NT2/D1 (cell line): ENCODE measurements around the gene RPS6KA5.

Experiments
- DNase-seq: peaks from one replicate; pipeline ENCODE4 v3.0.0-alpha.2; 2011; ENCODE audit warnings: low read depth, low spot score
- H3K27me3 ChIP-seq: 2 replicates; pipeline ENCODE4 v1.6.0; 2011; ENCODE audit warnings: mild to moderate bottlenecking; ENCODE audit not compliant: insufficient read length, insufficient read depth
- H3K36me3 ChIP-seq: 2 replicates; pipeline ENCODE4 v1.6.1; 2011; ENCODE audit warnings: mild to moderate bottlenecking, low read length, mixed read lengths; ENCODE audit not compliant: insufficient read depth, insufficient read length
- H3K4me1 ChIP-seq: 2 replicates; pipeline ENCODE4 v1.5.1; 2011; ENCODE audit not compliant: insufficient read depth, insufficient read length
- H3K4me3 ChIP-seq: 2 replicates; pipeline ENCODE4 v1.5.1; 2011; ENCODE audit warnings: low read depth; ENCODE audit not compliant: insufficient read length
- H3K9ac ChIP-seq: 2 replicates; pipeline ENCODE4 v1.6.0; 2011; ENCODE audit warnings: low read depth; ENCODE audit not compliant: insufficient read length
- H3K9me3 ChIP-seq: 2 replicates; pipeline ENCODE4 v1.5.1; 2011; ENCODE audit warnings: mild to moderate bottlenecking, low read length; ENCODE audit not compliant: insufficient read depth
- SUZ12 ChIP-seq: IDR thresholded peaks from 2 replicates; pipeline ENCODE4 v1.6.1; 2011; ENCODE audit not compliant: insufficient read length, insufficient read depth; ENCODE audit errors: extremely low read depth
- YY1 ChIP-seq: IDR thresholded peaks from 2 replicates; pipeline ENCODE4 v1.6.1; 2011; ENCODE audit not compliant: insufficient read length, insufficient read depth
- ZNF274 ChIP-seq: IDR thresholded peaks from 2 replicates; pipeline ENCODE4 v1.6.1; 2011; ENCODE audit warnings: mild to moderate bottlenecking, low read depth, low read length

RPS6KA5 gene

DNA sequence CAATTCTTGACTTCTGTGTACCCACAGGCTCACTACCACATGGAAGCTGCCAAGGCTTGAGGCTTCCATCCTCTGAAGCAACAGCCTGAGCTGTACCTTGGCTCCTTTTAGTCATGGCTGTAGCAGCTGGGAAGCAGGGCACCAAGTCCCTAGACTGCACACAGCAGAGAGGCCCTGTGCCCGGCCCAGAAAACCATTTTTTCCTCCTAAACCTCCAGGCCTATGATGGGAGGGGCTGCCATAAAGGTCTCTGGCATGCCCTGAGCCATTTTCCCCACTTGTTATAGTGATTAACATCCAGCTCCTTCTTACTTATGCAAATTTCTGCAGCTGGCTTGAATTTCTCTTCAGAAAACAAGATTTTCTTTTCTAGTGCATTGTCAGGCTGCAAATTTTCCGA is 121.8 kb downstream of the RPS6KA5 start:
- Histone ChIP-seq H3K36me3 (no peaks in the 10 kb centered on the region), H3K9me3 (peaks cover 26% of the 10 kb centered on the region), H3K4me1 (no peaks in the 10 kb centered on the region), H3K27me3 (no peaks in the 10 kb centered on the region), H3K9ac (no peak overlapping the region), H3K4me3 (no peak overlapping the region)
- no peak for DNase-seq
- TF ChIP-seq YY1 (no peak), ZNF274 (no peak), SUZ12 (no peak)

DNA sequence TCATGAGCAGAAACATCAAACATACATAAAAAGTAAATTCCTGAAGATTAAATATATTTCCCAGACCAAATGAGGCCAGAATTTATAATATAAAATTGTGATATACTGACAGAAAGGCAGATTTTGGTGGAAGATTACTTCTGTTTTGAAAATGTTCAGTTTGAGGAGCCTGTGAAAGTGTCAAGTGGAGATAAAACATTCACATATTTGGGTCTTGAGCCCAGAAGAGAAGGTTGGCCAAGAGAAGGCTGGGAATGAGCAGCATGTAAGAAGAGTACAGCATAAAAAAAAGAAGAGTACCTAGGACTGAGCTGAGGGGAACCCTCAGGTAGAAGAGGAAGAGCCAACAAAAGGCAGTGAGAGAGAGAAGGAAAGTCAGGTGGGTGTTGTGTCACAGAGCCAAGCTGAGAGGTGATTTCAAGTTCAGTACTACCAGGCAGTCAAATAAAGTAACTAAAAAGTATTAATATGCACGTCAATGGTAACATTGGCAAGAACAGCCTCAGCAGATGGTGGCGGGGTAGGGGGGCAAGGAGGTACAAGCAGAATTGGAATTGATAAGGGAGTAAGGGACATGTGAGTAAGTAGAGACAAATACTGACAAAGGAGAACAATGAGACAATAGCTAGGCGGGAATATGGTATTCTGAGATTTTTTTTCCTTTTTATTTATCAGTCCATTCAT is 123.5 kb downstream of the RPS6KA5 start:
- no peak overlapping the region for H3K4me3 ChIP-seq
- H3K4me1 ChIP-seq, result no peaks in the 10 kb centered on the region
- no peak overlapping the region for H3K9ac ChIP-seq
- H3K36me3 ChIP-seq, result no peaks in the 10 kb centered on the region
- TF ChIP-seq SUZ12, result no peak
- no peak for TF ChIP-seq YY1
- no peak for TF ChIP-seq ZNF274
- no peaks in the 10 kb centered on the region for H3K27me3 ChIP-seq
- peaks cover 26% of the 10 kb centered on the region for H3K9me3 ChIP-seq
- no peak for DNase-seq

DNA sequence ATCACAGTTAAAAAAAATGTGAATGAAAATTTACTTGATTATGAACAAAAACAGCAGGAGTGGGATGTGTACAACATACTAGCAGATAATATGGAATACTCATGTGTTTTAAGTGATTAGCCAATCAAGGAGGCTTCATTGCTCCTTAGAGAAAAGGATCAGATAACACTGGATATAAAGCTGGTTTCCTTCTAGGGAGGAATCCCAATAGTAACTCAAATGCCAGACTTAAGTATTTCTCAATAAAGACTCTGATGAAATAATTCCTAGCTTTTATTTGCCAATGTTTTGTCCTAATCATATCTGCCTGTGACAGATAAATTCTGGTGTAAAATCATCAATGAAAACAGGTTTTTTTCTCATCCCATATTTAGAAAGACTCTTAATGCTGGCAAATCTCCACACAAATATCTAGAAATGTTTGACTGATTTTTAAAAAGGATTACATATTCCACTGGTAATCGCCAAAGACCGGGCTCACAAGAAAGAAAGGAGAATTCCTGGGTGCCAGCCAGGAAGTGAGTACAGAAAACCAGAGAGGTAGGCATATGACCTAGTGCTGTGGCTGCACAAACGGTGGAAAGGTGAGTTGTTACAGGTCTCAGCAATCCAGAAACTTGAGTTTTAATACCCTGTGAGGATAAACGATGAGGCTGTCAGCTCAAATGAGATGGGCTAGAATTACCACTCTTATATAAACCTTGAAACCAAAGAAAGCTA is 135.7 kb downstream of the RPS6KA5 start:
- DNase-seq, result no peak
- Histone ChIP-seq H3K27me3 (no peaks in the 10 kb centered on the region), H3K4me3 (no peak overlapping the region), H3K9ac (no peak overlapping the region), H3K4me1 (no peaks in the 10 kb centered on the region), H3K36me3 (no peaks in the 10 kb centered on the region), H3K9me3 (no peaks in the 10 kb centered on the region)
- TF ChIP-seq SUZ12, result no peak
- no peak for TF ChIP-seq YY1
- no peak for TF ChIP-seq ZNF274

DNA sequence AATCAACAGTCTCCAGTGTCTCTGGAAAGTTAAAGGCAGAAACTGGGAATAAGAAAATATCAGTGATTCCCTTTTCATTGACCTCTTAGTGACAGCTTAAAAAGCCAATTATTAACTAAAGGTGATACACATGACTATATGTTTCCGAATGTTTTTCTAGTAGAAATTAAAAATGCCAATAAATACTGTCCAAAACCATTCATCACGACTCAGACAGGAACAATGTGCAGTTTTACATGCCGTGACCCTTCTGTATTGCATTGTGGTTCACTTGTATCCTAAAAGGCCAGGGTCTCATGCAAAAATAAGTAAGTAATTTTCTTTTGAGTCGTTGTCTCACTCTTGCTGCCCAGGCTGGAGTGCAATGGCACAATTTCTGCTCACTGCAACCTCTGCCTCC is 138.3 kb downstream of the RPS6KA5 start:
- H3K36me3 ChIP-seq, result no peaks in the 10 kb centered on the region
- no peak for DNase-seq
- no peak overlapping the region for H3K4me3 ChIP-seq
- H3K4me1 ChIP-seq, result no peaks in the 10 kb centered on the region
- H3K9me3 ChIP-seq, result no peaks in the 10 kb centered on the region
- TF ChIP-seq SUZ12, result no peak
- no peak for TF ChIP-seq ZNF274
- no peak for TF ChIP-seq YY1
- H3K27me3 ChIP-seq, result no peaks in the 10 kb centered on the region
- no peak overlapping the region for H3K9ac ChIP-seq

DNA sequence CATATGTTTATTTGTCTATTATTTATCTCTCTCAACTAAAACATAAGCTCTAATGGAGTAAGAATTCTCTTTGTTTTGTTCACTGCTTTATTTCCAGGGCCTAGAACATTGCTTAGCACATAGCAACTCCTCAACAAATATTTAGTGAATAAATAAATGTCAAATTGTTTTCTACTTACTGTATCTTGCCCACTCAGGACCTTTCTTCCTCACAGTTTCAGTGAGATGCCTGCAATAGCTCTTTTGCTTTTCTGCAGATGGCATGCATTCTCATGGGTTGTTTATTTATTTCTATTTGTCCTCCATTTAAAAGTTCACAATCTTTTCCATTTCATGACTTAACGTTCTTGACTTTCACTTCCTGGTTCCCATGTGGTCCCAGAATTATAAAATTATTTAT is 149.3 kb downstream of the RPS6KA5 start:
- Histone ChIP-seq H3K9ac (no peak overlapping the region), H3K36me3 (no peaks in the 10 kb centered on the region), H3K4me1 (no peaks in the 10 kb centered on the region), H3K27me3 (no peaks in the 10 kb centered on the region), H3K4me3 (no peak overlapping the region), H3K9me3 (no peaks in the 10 kb centered on the region)
- no peak for TF ChIP-seq ZNF274
- DNase-seq, result no peak

DNA sequence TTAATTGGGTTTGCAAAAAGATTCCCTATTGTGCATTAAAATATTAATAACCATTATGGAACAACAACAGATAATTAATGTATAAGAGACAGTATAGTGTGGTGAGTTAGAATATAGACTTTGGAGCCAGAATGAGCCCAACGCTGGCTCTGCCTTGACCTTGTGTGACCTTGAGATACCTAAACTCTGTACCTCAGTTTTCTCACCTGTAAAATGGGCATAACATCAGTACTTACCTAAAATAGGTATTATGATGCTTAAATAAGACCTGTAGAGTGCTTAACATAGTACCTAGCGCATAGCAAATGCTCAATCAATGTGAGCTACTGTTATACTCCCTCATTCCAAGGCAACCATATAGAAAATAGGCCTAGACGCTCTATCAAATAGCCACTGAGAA is 153.3 kb downstream of the RPS6KA5 start:
- no peak overlapping the region for H3K4me3 ChIP-seq
- no peaks in the 10 kb centered on the region for H3K4me1 ChIP-seq
- TF ChIP-seq SUZ12 (no peak), ZNF274 (no peak), YY1 (no peak)
- H3K9ac ChIP-seq, result no peak overlapping the region
- no peak for DNase-seq
- H3K9me3 ChIP-seq, result no peaks in the 10 kb centered on the region
- H3K36me3 ChIP-seq, result no peaks in the 10 kb centered on the region
- no peaks in the 10 kb centered on the region for H3K27me3 ChIP-seq

DNA sequence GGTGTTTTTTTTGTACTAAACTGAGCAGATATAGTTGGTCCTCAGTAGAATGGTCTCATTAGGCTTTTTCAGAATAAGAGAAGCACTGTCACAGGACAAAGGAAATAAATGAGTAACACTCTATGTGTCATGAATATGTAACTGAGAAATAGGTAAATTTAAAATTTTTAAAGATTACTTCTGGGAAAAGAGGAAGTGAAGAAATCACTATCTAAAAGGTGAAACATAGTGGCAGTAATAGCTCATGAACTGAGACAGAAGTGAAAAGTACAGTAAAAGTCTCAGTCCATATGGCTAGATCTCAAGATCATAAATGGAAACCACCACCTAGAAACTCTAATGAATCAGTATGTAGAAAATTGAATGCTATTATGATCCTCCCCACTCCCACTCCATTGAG is 154.9 kb downstream of the RPS6KA5 start:
- no peak for TF ChIP-seq YY1
- no peak for TF ChIP-seq SUZ12
- TF ChIP-seq ZNF274, result no peak
- H3K9ac ChIP-seq, result no peak overlapping the region
- H3K27me3 ChIP-seq, result no peaks in the 10 kb centered on the region
- H3K36me3 ChIP-seq, result no peaks in the 10 kb centered on the region
- no peak overlapping the region for H3K4me3 ChIP-seq
- no peak for DNase-seq
- H3K4me1 ChIP-seq, result no peaks in the 10 kb centered on the region
- no peaks in the 10 kb centered on the region for H3K9me3 ChIP-seq
